ENCODE measurements around the gene FGGY.

- no peak for TF ChIP-seq RBAK (tag by site-specific recombination; IDR thresholded peaks at IDR 0.05)
- no peak for TF ChIP-seq ATF2 (tag by site-specific recombination; IDR thresholded peaks at IDR 0.05; ENCODE audit: low read depth)
- TF ChIP-seq ZNF670 (tag by site-specific recombination; IDR thresholded peaks at IDR 0.05; ENCODE audit: low read depth): no peak
- no peak for TF ChIP-seq SP7 (tag by site-specific recombination; IDR thresholded peaks at IDR 0.05)
- TF ChIP-seq ZNF426 (tag by site-specific recombination; IDR thresholded peaks at IDR 0.05): no peak
- no peak for TF ChIP-seq CTCF (tag by site-specific recombination; IDR thresholded peaks at IDR 0.05)
- TF ChIP-seq ZBTB49 (tag by site-specific recombination; IDR thresholded peaks at IDR 0.05; ENCODE audit: low read depth): no peak
- TF ChIP-seq ZBTB8A (tag by site-specific recombination; IDR thresholded peaks at IDR 0.05): peak; percentile 66
- TF ChIP-seq MEIS1 (CRISPR knock-in tag; IDR thresholded peaks at IDR 0.05; ENCODE audit: borderline replicate concordance): no peak
- no peak for TF ChIP-seq INSM2 (tag by site-specific recombination; IDR thresholded peaks at IDR 0.05)
- no peak for TF ChIP-seq ELK4 (IDR thresholded peaks at IDR 0.05; ENCODE audit: borderline replicate concordance, low read depth, low read length)
Observed at GRCh38 chr1:59278780-59279354, 18.0 kb upstream of the FGGY start.

Measured in HEK293 (cell line).